Breast epithelium (tissue), 4 donors: ENCODE measurements around the gene MZT1. TPM values are rescaled to one million over a fixed set of nuclear protein-coding genes. Genes with fewer than 3 reads are reported as not detected.

ENCODE experiments used
- DNase-seq, 2 donors: peaks; one replicate each; pipeline ENCODE4 v3.0.0-alpha.2; 2019; ENCODE audit warnings: low spot score in 2 of 2
- H3K27ac ChIP-seq, 2 donors: fragments of 200-600 bp; sonication (generic) in 1 of 2; one replicate each; pipeline ENCODE4 v1.5.1; 2016 to 2019; ENCODE audit warnings: mild to moderate bottlenecking in 1 of 2
- H3K27me3 ChIP-seq, 2 donors: fragments of 200-600 bp; sonication (generic) in 1 of 2; one replicate each; pipeline versions ENCODE4 v1.5.1 to v1.6.0; 2017 to 2019; ENCODE audit warnings: control low read depth in 1 of 2, mild to moderate bottlenecking in 1 of 2
- H3K36me3 ChIP-seq: fragments of 200-600 bp; one replicate; pipeline ENCODE4 v1.5.1; 2019
- H3K4me1 ChIP-seq, 2 donors: fragments of 200-600 bp; sonication (generic); one replicate each; pipeline ENCODE4 v1.5.1; 2016 to 2019; ENCODE audit warnings: control low read depth in 1 of 2
- H3K4me3 ChIP-seq, 3 donors: fragments of 200-600 bp; sonication (generic); 1 replicate in 2 of 3; 2 replicates in 1 of 3; pipeline ENCODE4 v1.5.1; 2016 to 2019; ENCODE audit warnings: mild to moderate bottlenecking in 3 of 3, moderate library complexity in 2 of 3
- H3K9me3 ChIP-seq, 2 donors: fragments of 200-600 bp; sonication (generic) in 1 of 2; one replicate each; pipeline ENCODE4 v1.5.1; 2016 to 2019; ENCODE audit warnings: control low read depth in 1 of 2
- POLR2A ChIP-seq: fragments of 450-650 bp; IDR thresholded peaks from one replicate; pipeline ENCODE4 v1.6.1; 2016; ENCODE audit warnings: antibody characterized with exemption, mild to moderate bottlenecking, moderate library complexity
- POLR2AphosphoS5 ChIP-seq, 3 donors: sonication (generic); formaldehyde crosslinking; IDR thresholded peaks; one replicate each; pipeline ENCODE4 v1.6.1; 2017; ENCODE audit warnings: antibody characterized with exemption in 3 of 3
- intact Hi-C: fragments of 100-400 bp; cut with DNase I; formaldehyde crosslinking; loops from one replicate; pipeline ENCODE4 v1.15.1; 2023; ENCODE audit warnings: low total_unique reads
- total RNA-seq, 3 donors: library from RNA; depleted of rRNA; stranded (reverse); fragments of >200 nt; gene quantifications; one replicate each; pipeline ENCODE4 v1.1.0, GENCODE V29; 2016
- TF ChIP-seq, protein P1 (sequence below), 3 donors: fragments of 450-650 bp; IDR thresholded peaks; one replicate each; pipeline ENCODE4 v1.5.1; 2016 to 2017; ENCODE audit warnings: antibody characterized with exemption in 3 of 3, mild to moderate bottlenecking in 3 of 3, moderate library complexity in 3 of 3

The MZT1 gene, protein sequence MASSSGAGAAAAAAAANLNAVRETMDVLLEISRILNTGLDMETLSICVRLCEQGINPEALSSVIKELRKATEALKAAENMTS
- 10 to 100 TPM in 1 of 3 donors, 1 to 10 TPM in 2; 5.6 to 10.1 (median 7.9) TPM for total RNA-seq

DNA sequence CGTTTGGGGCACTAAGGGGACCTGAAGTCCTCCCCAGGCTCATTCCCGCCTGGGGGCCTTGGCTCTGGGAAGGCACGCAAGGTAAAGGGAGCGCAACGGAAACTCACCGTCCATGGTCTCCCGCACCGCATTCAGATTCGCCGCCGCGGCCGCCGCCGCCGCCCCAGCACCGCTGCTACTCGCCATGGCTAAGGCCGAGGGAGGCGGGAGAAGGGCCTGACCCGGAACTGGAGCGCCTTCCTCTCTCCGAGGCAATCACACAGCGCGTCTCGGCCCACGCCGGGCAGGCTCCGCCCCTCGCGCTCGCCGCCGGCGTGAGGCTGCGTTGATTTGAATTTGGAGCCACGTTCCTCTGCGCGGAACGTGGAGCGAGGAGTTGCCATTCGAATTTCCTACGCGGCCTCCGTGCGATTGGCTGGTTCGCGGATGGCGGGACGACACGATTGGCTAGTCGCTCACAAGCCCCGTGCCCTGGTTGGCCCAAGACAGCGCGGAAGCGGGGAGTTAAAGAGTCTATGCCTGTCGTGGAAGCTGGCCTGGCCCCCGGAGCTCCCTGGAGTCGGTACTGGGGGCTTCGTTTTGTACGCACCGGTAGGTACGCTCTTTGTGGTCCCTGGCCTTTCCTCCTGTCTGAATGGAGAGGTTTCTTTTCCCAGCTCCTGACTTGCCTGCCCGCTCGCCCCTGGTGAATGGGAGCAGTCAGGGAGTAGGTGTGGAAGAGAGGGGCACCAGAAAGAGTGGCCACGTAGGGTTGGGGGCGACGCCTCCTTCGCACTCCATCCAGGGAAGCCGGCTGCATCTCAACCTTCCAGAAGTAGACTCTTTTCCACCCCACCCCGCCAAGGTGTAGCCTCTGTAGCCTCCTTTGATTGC lies at the start of gene MZT1, which contains the start of gene BORA:
MZT1 (minus strand) TSS at position 213 of the 873 bp plus-strand sequence; CDS start at position 186, 27 bp downstream.
BORA (plus strand) TSS at position 507 of the 873 bp plus-strand sequence. CDS start 1,018 bp downstream, outside the sequence.
- H3K36me3 ChIP-seq, result no peaks in the 10 kb centered on the region
- H3K4me3 ChIP-seq, result peak within 1 kb of the TSS; percentile 87 to 99 (median 91)
- H3K9me3 ChIP-seq, result no peaks in the 10 kb centered on the region
- TF ChIP-seq POLR2A (no peak), POLR2AphosphoS5 (IDR thresholded peaks at IDR 0.05) (peak; percentile 53 to 66 (median 58))
- DNase-seq, result peak; percentile 91 to 94
- no peaks in the 10 kb centered on the region for H3K27me3 ChIP-seq
- no peaks in the 10 kb centered on the region for H3K4me1 ChIP-seq
- H3K27ac ChIP-seq, result peak within 1 kb of the TSS; percentile 60 to 79
- intact Hi-C loops, result no loop called here

DNA sequence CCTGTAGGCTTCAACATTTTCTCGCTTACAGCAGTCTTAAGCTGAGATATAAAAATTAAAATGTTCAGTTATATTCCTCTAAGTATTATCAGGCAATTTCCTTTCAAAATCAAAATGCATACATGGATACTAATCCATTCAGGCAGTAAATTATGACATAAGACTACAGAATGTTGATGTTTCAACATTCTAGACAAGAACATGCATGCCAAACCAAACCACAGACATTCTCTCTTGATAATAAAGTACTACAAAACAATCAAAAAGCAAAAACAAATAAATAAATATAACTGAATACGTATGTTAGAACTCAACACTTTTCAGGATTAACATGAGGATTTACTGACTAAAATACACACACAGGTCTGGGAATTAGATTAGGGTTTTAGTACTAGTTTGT lies 46.6 kb upstream of the MZT1 start:
- H3K36me3 ChIP-seq, result peaks cover 29% of the 10 kb centered on the region
- no peaks in the 10 kb centered on the region for H3K4me1 ChIP-seq
- no peaks in the 10 kb centered on the region for H3K9me3 ChIP-seq
- no peak overlapping the region for H3K27ac ChIP-seq
- intact Hi-C loops, result no loop called here
- no peak for DNase-seq
- no peaks in the 10 kb centered on the region for H3K27me3 ChIP-seq
- TF ChIP-seq POLR2A, result no peak
- no peak for TF ChIP-seq POLR2AphosphoS5 (IDR thresholded peaks at IDR 0.05)
- TF ChIP-seq, protein P1, sequence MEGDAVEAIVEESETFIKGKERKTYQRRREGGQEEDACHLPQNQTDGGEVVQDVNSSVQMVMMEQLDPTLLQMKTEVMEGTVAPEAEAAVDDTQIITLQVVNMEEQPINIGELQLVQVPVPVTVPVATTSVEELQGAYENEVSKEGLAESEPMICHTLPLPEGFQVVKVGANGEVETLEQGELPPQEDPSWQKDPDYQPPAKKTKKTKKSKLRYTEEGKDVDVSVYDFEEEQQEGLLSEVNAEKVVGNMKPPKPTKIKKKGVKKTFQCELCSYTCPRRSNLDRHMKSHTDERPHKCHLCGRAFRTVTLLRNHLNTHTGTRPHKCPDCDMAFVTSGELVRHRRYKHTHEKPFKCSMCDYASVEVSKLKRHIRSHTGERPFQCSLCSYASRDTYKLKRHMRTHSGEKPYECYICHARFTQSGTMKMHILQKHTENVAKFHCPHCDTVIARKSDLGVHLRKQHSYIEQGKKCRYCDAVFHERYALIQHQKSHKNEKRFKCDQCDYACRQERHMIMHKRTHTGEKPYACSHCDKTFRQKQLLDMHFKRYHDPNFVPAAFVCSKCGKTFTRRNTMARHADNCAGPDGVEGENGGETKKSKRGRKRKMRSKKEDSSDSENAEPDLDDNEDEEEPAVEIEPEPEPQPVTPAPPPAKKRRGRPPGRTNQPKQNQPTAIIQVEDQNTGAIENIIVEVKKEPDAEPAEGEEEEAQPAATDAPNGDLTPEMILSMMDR (IDR thresholded peaks at IDR 0.05), result no peak
- no peak overlapping the region for H3K4me3 ChIP-seq

DNA sequence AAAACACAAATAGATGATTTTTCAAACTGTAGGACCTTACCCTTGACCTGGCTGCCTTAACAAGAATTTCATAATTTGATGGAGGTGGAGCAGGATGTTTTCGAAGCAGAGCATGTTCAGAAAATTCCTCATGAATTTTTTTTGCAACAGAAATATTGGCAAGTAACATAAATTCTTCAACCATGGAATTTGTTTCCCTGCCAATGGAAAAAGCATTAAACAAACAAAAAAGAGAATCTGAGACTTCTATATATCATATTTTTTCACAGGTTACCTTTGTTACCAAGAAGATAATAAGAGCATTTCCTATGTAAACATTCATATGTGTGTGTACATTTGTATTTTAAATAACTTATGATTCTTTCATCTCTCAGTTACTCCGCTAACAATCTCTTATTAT lies 36.0 kb upstream of the MZT1 start:
- Histone ChIP-seq H3K4me1 (no peaks in the 10 kb centered on the region), H3K4me3 (no peak overlapping the region), H3K36me3 (peaks cover 10% of the 10 kb centered on the region), H3K27ac (no peak overlapping the region), H3K27me3 (no peaks in the 10 kb centered on the region), H3K9me3 (no peaks in the 10 kb centered on the region)
- intact Hi-C loops, result no loop called here
- TF ChIP-seq POLR2A, result no peak
- no peak for TF ChIP-seq POLR2AphosphoS5 (IDR thresholded peaks at IDR 0.05)
- TF ChIP-seq, protein P1 (IDR thresholded peaks at IDR 0.05), result no peak
- no peak for DNase-seq

DNA sequence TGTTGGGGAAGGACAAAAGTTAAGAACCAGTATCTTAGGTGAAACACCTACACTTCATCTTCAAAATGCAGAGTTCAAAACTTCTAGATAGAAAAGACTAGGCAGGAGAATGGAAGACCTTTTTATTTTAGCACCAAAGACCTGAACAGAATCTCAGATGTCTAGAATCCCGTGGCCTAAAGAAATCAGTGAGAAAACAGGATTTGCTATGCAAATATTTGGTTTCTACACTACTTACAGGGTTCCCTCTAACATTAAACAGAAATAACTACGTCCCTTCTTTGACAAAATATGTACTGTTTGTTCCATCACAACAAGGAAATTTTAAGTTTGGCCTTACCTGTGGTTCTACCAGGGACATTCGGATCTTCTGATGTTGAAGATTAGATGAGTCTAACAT lies 32.8 kb upstream of the MZT1 start:
- no peak overlapping the region for H3K4me3 ChIP-seq
- no peaks in the 10 kb centered on the region for H3K4me1 ChIP-seq
- H3K36me3 ChIP-seq, result peaks cover 4% of the 10 kb centered on the region
- no peak overlapping the region for H3K27ac ChIP-seq
- intact Hi-C loops, result no loop called here
- TF ChIP-seq, protein P1 (IDR thresholded peaks at IDR 0.05), result no peak
- no peak for TF ChIP-seq POLR2A
- TF ChIP-seq POLR2AphosphoS5 (IDR thresholded peaks at IDR 0.05), result no peak
- H3K27me3 ChIP-seq, result no peaks in the 10 kb centered on the region
- H3K9me3 ChIP-seq, result no peaks in the 10 kb centered on the region
- no peak for DNase-seq

DNA sequence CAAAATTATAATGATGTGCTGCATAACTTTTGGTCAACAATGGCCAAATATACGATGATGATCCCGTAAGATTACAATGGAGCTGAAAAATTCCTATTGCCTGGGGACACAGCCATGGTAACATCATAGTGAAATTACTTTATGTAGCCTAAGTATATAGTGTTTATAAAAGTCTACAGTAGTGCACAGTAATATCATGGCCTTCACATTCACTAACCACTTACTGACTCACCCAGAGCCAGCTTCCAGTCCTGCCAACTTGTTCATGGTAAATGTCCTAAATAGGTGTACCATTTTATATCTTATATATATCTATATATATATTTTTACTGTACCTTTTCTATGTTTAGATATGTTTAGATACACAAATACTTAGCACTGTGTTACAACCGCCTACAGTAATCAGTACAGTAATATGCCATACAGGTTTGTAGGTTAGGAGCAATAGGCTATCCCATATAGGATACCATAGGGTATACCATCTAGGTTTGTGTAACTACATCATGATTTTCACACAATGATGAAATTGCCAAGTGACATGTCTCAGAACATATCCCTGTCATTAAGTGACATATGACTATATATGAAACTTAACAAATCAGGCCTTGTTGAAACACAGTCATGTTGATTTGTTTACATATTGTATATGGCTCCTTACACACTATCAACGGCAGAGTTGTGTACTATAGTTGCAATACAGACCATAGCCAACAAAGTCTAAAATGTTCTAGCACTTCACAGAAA lies 30.5 kb upstream of the MZT1 start:
- Histone ChIP-seq H3K36me3 (no peaks in the 10 kb centered on the region), H3K9me3 (no peaks in the 10 kb centered on the region), H3K4me3 (no peak overlapping the region), H3K4me1 (no peaks in the 10 kb centered on the region), H3K27ac (no peak overlapping the region), H3K27me3 (no peaks in the 10 kb centered on the region)
- intact Hi-C loops, result no loop called here
- no peak for DNase-seq
- TF ChIP-seq POLR2A (no peak), POLR2AphosphoS5 (IDR thresholded peaks at IDR 0.05) (no peak)
- TF ChIP-seq, protein P1 (IDR thresholded peaks at IDR 0.05), result no peak
